GM19240 (cell line): ENCODE measurements around the gene TPRN.

Experiments
- DNase-seq: peaks from one replicate; pipeline ENCODE4 v3.0.0; 2011; ENCODE audit warnings: low spot score; ENCODE audit not compliant: insufficient read length

TPRN gene

DNA sequence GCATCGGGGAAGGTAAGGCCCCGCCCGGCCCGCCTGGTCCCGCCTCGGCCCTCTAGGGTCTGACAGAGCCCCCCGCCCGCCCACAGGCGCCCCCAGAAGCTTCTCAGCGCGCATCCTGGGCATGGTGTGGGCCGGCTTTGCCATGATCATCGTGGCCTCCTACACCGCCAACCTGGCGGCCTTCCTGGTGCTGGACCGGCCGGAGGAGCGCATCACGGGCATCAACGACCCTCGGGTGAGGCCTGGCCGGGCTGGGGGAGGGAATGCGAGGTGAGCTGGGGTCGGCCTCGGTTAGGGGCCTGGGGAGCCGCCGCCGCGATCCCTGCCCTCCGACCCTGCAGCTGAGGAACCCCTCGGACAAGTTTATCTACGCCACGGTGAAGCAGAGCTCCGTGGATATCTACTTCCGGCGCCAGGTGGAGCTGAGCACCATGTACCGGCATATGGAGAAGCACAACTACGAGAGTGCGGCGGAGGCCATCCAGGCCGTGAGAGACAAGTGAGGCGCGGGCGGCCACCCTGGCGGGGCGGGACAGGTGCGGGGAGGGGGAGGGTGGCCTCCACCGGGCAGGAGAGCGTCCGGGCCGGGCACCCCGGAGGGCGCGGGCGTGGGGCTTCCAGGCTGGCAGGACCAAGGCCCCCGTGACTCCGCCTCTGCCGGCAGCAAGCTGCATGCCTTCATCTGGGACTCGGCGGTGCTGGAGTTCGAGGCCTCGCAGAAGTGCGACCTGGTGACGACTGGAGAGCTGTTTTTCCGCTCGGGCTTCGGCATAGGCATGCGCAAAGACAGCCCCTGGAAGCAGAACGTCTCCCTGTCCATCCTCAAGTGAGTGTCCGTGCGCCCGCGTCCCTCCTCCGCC is 37.8 kb downstream of the TPRN start:
- no peak for DNase-seq

DNA sequence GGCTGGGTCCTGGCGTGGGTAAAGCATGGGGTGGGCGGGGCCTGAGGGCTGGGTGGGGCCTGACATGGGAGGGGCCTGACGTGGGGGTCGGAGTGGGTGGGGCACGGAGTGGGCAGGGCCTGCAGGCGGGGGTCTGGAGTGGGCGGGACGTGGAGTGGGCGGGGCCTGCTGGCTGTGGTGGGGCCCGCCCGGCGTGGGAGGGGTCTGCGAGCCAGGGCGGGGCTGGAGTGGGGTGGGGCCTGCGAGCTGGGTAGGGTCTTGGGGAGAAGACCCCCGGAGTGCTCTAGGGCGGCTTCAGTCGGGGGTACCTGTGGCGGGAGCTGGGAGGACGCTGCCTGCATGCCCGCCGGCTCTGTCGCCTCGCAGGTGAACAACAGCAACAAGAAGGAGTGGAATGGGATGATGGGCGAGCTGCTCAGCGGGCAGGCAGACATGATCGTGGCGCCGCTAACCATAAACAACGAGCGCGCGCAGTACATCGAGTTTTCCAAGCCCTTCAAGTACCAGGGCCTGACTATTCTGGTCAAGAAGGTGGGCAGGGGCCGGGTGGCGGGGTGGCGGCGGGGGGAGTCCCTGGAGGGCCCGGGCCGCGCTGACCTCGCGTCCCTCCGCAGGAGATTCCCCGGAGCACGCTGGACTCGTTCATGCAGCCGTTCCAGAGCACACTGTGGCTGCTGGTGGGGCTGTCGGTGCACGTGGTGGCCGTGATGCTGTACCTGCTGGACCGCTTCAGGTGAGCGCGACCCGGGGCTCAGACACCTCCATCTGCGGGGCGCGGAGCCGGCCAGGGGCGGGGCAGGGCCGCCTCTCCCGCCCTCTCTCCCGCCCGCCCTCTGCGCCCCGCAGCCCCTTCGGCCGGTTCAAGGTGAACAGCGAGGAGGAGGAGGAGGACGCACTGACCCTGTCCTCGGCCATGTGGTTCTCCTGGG is 38.7 kb downstream of the TPRN start:
- no peak for DNase-seq

DNA sequence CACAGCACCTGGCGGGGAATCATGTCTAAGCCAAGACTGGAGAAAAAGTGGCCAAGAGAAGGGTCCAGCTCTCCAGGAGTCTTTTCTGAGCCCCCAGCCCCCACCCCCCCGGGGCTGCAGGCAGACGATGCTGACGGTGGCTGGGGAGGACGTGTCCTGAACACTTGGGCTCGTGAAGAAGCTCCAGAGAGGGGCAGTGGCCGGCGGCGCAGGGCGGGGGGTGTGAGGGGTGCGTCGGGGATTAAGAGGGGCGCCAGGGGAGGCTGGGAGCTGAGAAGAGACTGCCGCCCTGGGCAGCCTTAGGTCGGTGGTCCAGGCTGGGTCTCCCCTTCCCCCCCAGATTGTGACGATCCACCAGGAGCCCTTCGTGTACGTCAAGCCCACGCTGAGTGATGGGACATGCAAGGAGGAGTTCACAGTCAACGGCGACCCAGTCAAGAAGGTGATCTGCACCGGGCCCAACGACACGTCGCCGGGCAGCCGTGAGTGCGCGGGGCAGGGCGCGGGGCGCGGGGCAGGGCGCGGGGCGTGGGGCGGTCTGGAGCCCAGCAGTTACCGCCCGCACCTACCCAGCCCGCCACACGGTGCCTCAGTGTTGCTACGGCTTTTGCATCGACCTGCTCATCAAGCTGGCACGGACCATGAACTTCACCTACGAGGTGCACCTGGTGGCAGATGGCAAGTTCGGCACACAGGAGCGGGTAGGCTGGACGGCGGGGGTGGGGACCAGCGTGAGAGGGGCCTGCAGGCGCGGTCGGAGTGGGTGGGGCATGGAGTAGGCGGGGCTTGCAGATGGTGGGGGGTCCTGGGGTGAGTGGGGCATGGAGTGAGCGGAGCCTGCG is 39.6 kb downstream of the TPRN start:
- no peak for DNase-seq

DNA sequence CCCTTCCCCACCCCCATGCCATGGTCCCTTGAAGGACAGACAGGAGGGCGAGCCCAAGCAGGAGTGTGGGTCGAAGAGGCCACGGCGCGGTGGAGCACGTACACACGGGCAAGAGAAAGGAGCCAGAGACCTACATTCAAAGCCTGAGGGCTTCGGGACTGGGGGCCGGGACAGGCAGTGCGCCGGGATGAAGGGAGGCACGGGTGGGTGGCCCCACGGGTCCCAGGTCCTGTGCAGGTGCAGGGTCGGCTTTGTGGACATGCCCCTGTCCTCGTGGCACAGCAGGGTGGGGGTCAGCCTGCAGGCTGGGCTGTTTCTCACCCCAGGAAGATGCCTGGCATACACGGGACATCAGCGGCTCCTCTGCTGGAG is 40.5 kb downstream of the TPRN start:
- no peak for DNase-seq

DNA sequence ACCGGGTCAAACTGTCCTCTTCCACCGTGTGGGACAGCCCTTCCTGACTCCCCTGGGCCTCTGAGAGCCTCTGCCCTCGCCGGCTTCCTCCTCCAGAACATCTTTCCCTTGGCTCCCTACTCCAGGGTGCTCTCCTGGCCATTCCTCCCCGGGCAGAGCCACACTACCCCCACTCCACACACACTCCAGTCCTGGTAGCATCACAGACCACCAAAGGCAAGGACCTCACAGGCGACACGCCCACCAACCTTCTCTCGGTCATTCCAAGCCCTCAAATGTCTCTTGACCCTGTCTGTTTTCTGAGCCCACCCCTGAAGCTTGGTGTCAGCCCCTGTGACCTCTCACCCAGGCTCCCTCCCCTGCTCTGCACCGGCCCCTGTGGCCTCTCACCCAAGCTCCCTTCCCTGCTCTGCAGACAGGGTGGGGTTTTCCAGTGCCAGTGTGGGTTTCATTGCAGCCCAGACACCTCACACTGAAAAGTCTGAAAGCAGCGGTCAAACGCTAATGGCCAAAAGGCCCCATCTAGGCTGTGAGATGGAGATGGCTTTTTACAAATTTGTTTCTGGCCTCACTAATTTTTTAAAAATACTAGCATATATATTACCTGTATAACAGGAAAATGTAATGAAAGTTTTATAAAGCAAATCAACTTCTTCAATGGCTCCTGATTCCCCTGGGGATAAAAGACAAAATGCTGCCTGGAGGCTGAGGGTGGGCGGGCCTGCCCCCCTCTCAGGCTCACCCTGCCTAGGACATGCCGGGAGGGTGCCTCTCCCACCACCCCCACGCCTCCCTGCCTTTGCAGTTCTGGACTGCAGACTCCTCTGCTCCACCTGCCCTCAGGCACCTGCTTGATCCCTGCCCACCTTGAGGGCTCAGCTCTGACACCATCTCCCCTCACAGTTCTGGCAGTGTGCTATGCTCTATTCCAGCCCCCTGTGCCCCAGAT is 41.2 kb downstream of the TPRN start:
- DNase-seq: no peak

DNA sequence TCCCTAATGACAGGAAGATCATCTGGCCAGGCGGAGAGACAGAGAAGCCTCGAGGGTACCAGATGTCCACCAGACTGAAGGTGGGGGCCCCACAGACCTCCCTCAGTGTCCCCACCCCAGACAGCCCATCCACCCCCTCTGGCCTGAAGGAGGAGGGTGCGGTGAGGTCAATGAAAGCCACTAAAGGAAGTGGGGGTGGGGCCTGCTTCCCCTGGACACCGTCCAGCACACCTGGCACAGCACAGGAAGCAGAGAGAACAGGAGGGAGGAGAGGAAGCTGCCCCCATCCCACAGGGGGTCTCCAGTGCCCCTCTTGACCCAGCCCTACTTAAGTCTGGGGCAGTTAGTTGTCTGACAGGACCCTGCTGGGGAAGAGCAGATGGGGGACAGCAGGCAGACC is 41.9 kb downstream of the TPRN start:
- DNase-seq: no peak

DNA sequence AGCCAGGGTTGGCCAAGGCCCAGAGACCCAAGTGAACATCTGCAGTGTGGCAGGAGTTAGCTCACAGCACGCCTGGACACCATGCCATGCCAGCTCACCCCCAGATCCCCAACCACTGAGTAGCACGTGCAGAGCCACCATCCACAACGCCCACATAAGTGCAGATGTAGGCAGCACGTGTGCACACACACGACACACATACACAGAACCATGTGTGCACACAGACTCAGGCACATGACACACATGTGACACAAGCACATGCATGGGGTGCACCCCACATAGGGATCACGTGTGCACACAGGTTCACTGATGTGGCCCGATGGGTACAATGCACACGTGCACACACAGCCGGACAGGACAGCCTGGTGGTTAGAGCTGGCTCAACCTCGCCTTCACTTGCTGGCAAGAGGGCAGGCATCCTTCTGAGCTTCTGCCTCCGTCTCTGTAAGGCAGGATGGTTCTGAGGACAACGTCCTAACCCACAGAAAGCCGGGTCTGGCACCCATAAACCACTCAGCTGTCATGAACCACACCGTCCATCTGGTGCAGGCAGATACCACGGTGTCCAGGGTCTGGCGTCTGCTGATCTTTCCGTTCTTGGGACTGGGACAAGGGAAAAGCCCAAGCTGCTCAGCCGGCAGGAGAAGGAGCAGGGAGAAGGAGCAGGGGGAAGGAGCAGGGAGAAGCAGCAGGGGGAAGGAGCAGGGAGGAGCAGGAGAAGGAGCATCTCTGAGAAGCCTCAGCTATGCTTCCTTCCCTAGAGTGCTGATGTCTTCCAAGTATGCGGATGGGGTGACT is 42.7 kb downstream of the TPRN start:
- DNase-seq: no peak

DNA sequence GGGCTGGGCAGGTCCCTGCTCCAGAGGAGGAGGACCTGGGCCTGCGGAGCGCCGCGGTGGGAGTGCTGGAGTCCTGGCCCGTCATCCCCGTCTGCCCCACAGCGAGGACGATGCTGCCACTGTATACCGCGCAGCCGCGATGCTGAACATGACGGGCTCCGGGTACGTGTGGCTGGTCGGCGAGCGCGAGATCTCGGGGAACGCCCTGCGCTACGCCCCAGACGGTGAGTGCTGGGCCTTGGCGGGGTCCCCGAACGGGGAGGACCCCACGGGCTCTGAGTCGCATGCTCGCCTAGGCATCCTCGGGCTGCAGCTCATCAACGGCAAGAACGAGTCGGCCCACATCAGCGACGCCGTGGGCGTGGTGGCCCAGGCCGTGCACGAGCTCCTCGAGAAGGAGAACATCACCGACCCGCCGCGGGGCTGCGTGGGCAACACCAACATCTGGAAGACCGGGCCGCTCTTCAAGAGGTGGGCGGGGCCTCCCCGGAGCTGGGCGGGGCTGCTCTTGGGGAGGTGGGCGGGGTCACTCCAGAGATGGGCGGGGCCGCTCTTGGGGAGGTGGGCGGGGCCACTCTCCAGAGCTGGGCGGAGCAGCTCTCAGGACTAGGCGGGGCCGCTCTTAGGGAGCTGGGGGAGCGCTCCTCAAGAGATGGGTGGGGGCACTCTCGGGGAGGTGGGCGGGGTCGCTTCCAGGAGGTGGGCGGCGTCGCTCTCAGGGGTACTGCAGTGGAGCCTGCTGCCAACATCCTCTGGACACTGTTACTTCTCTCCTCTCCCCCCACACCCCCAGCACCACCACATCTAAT is 43.8 kb downstream of the TPRN start:
- no peak for DNase-seq

DNA sequence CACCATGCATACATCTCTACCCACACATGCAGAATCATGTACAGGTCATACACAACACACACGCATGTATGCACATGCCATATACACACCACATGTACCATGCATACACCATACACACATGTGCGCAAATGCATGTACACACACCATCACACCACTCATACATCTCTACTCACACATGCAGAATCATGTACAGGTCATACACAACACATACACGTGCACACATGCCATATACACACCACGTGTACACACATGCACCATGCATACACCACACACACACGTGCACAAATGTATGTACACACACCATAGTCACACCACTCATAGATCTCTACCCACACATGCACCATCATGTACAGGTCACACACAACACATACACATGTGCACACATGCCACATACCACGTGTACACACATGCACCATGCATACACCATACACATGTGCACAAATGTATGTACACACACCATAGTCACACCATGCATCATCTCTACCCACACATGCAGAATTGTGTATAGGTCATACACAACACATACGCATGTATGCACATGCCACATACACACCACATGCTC is 47.6 kb downstream of the TPRN start:
- no peak for DNase-seq

DNA sequence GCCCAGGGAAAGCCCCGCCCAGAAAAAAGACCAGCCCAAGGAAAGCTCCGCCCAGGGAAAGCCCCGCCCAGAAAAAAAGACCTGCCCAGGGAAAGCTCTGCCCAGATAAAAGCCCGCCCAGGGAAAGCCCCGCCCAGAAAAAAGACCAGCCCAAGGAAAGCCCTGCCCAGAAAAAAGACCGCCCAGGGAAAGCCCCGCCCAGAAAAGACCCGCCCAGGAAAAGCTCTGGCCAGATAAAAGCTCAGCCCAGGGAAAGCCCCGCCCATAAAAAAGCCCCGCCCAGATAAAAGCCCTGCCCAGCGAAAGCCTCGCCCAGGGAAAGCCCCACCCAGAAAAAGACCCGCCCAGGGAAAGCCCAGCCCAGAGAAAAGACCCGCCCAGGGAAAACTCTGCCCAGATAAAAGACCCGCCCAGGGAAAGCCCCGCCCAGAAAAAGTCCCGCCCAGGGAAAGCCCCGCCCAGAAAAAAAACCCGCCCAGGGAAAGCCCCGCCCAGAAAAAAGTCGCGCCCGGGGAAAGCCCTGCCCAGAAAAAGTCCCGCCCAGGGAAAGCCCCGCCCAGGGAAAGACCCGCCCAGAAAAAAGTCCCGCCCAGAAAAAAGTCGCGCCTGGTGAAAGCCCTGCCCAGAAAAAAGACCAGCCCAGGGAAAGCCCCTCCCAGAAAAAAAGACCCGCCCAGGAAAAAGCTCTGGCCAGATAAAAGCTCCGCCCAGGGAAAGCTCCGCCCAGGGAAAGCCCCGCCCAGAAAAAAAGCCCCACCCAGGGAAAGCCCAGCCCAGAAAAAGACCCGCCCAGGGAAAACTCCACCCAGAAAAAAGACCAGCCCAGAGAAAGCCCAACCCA is 49.7 kb downstream of the TPRN start:
- DNase-seq: peak; percentile 88

DNA sequence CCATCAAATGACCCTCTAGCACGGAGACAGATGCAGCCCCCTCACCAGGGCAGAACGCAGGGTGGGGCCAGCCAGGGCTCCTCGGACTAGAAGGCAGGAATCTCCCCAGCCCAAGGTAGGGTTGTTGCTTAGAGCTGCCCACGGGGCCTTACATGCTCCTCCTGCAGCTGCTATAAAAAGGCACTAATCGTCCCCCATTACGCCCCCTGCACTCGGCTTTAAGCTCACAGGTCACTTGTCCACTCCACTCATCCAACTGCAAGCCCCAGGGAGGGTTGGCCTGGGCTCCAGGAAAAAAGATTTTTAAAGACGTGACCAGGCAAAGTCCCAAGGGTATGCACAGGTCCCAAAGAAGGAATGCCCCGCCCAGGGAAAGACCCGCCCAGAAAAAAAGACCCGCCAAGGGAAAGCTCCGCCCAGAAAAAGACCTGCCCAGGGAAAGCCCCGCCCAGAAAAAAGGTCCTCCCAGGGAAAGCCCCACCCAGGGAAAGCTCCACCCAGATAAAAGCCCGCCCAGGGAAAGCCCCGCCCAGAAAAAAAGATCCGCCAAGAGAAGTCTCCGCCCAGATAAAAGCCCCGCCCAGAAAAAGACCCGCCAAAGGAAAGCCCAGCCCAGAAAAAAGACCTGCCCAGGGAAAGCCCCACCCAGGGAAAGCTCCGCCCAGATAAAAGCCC is 50.5 kb downstream of the TPRN start:
- peak; percentile 79 for DNase-seq

DNA sequence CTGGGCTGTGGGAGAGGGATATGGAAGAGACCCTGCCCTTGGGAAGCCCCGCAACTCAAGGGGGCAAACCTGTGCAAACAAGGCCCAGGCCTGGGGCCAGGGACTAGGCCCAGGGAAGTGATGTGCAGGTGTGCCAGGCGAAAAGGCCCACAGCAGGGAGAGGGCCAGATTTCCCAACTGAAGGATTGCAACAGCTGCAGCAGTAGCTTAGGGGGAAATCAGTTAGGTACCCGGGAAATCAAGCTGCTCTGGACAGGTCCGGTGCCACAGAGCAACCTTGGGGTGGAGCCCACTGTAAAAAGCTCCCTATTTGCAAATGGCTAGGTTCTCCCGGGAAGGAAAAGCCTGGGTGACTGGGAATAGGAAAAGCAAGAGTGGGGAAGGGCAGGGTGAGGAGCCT is 51.2 kb downstream of the TPRN start:
- DNase-seq: no peak

DNA sequence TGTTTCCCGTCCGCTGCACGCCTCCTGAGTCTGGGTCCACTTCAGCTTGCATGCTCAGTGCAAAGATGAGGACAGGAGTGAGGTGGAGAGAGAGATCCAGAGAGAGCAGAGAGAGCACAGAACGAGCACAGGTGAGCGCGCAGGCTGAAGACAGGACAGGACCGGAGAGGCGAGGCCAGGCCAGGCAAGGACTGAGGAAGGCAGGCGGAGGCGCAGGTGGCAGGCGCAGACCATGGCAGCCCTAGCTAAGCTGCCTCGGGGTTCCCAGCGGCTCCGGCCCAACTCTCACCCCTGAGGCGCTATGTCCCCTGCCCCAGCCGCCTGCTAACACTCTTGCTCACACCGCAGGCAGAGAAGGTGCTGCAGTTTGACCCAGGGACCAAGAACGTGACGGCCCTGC is 51.9 kb downstream of the TPRN start:
- no peak for DNase-seq

DNA sequence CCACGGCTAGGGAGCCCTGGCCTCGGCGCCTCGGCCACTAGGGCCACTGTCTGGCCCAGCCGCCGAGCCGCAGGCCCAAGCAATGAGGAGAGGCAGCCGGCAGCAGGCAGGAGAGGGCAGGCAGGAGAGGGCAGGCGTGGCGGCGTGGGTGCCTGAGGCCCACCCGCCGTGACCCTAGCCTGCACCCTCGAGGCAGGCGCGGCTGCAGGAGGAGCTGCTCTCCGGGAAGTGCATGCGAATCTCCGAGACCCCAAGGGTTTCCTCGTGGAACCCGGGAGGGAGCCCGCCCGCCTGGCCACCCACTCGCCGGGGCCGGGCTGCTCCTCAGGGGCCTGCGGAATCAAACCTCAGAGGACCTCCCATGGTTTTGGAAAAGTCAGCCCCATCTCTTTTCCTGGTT is 52.3 kb downstream of the TPRN start:
- no peak for DNase-seq

DNA sequence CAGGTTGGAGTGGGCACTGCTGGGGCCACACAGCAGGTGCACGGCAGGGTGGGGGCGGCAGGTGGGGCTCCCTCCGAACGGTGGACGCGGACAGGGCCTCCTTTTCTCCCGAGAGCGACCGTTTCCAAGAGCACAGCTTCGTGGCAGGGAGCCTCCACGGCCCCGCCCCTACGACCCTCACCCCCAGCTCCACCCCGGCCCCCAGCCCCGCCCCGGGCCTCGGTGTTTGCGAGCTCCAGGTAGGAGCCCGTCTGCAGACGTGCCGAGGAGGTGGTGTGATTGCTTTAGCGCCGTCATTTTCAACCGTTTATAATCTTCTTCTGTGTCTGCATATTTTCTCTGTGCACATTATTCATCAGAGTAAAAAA is 52.8 kb downstream of the TPRN start:
- DNase-seq: no peak

DNA sequence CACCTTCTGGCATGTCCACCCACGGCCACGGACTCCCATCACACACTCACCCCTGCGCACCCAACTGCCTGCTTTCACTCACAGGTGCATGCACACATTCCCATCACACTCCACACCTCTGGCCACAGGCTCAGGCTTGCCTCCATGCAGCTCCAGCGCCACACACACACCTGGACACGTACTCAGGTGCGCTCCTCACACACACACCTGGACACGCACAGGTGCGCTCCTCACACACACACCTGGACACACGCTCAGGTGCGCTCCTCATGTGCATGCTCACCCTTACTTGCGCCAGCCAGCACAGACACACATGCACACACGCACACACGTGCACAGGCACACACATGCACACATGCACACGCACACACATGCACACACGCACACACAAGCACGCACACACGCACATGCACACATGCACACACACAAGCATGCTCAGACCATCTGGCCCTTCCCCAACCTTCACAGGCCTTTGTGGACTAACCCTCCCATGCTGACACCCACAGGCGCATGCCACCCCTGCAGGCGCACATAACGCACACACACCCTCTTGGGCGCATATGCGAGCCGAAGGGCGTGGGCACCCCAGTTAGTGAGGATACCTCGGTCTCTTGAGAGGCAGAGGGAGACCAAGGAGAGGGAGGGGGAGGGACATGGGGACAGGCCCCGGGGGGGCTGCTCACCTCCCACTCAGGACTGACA is 53.3 kb downstream of the TPRN start:
- DNase-seq: no peak

DNA sequence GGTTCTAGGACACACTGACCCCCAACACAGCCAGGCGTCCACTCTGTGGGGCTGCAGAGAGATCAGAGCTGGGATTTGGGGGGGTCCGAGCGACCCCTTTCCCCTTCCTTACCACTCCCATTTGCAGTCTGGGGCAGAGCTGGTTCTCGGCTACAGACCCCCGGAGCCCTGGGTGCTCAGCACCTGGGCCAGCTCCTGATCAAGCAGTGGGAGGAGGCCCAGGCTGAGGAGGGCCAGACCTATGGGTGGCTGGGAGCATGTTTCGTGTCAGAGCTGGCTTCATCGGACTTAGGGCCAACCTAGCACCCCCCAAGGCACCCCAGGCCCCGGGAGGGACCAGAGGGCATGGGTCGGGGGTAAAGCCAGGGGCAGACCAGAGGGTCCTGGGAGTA is 54.0 kb downstream of the TPRN start:
- no peak for DNase-seq
